C4-2B (cell line): ENCODE measurements around the gene PDE4D.
"Not testable (repeated sequence)": the region's sequence is repeated elsewhere in the genome, so short reads cannot be mapped to it uniquely, and the experiment has no call there.

Experiments used
- H3K27ac ChIP-seq: fragments of 450-650 bp; 2 replicates; pipeline ENCODE4 v1.5.1; 2017
- CTCF ChIP-seq: fragments of 450-650 bp; conservative IDR thresholded peaks from 2 replicates; pipeline ENCODE4 v1.5.1; 2017; ENCODE audit warnings: mild to moderate bottlenecking
- ZFX ChIP-seq: fragments of 450-650 bp; IDR thresholded peaks from 2 replicates; pipeline ENCODE4 v1.6.1; 2017

The PDE4D gene

GRCh38 chr5:59579824-59580167 lies 313.7 kb downstream of the PDE4D start:
- TF ChIP-seq CTCF: no peak

GRCh38 chr5:59579101-59579823 lies 314.3 kb downstream of the PDE4D start:
- TF ChIP-seq ZFX (no peak), CTCF (no peak)
- H3K27ac ChIP-seq: no peak overlapping the region

More at GRCh38 chr5:59579824-59580167, 313.7 kb downstream of the PDE4D start:
- no peak overlapping the region for H3K27ac ChIP-seq

DNA sequence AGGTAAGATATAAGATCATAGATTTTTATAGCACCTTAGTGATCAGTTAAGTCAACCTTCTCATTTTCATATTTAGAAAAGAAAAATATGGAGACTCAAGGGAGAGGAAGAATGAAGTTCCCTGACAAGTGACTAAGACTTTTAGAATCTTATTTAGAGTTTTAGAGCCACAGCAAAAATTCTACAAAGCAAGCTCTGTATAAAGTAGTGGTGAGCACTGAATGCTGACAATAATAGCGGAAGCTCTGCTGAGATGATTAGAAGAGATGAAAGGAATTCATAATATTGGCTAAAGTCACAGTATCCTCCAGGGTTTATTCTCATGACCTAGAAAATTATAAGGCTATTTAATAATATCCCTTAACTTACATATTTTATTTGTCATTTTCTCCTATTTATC lies 316.0 kb downstream of the PDE4D start:
- TF ChIP-seq ZFX (no peak), CTCF (no peak)
- H3K27ac ChIP-seq: no peak overlapping the region

- H3K27ac ChIP-seq: no peak overlapping the region
- TF ChIP-seq CTCF (no peak), ZFX (no peak)
Measured at GRCh38 chr5:59575648-59576445, 317.7 kb downstream of the PDE4D start.

- H3K27ac ChIP-seq: not testable (repeated sequence)
Measured at GRCh38 chr5:59573509-59573908, 320.0 kb downstream of the PDE4D start.

DNA sequence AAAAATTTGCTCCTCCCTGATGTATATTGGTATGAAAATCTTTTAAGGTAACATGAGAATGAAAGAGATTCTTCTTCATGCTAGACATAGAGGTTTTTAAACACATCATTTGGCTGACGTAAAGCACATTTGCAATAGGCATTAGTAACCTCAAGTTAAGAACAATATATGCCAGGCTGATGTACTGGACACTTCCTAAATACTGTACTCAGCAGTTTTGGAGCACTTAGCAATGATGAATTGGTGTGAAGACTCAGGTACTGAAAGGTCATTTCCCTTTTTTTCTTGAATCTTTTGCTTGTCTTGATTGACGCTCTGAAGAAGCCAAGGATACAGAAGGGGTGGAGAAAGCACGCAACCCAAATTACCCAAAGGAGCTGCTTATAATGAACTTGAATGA lies 322.5 kb downstream of the PDE4D start:
- no peak overlapping the region for H3K27ac ChIP-seq
- TF ChIP-seq ZFX: no peak
- TF ChIP-seq CTCF: no peak

- no peak overlapping the region for H3K27ac ChIP-seq
- TF ChIP-seq CTCF: no peak
- no peak for TF ChIP-seq ZFX
Measured at GRCh38 chr5:59569608-59570334, 323.8 kb downstream of the PDE4D start.
